Ishikawa (cell line): Measurements from ENCODE around the gene PCDH9.

Experiments used
- CEBPB ChIP-seq: IDR thresholded peaks from 2 replicates; pipeline ENCODE4 v1.6.1; 2012
- CREB1 ChIP-seq: IDR thresholded peaks from 2 replicates; pipeline ENCODE4 v1.6.1; 2012; ENCODE audit warnings: low read depth
- EGR1 ChIP-seq: IDR thresholded peaks from 2 replicates; pipeline ENCODE4 v1.6.1; 2012
- EP300 ChIP-seq: IDR thresholded peaks from 2 replicates; pipeline ENCODE4 v1.6.1; 2012; ENCODE audit warnings: borderline replicate concordance
- FOXM1 ChIP-seq: IDR thresholded peaks from 2 replicates; pipeline ENCODE4 v1.6.1; 2012; ENCODE audit warnings: low read depth, borderline replicate concordance
- NFIC ChIP-seq: IDR thresholded peaks from 2 replicates; pipeline ENCODE4 v1.6.1; 2012
- RAD21 ChIP-seq: IDR thresholded peaks from 2 replicates; pipeline ENCODE4 v1.6.1; 2012; ENCODE audit warnings: low read depth
- TAF1 ChIP-seq: IDR thresholded peaks from 2 replicates; pipeline ENCODE4 v1.6.1; 2012; ENCODE audit warnings: low read depth, mild to moderate bottlenecking
- TCF12 ChIP-seq: IDR thresholded peaks from 2 replicates; pipeline ENCODE4 v1.6.1; 2012; ENCODE audit warnings: low read depth
- TEAD4 ChIP-seq: IDR thresholded peaks from 2 replicates; pipeline ENCODE4 v1.6.1; 2012
- USF1 ChIP-seq: IDR thresholded peaks from 2 replicates; pipeline ENCODE4 v1.6.1; 2012
- YY1 ChIP-seq: IDR thresholded peaks from 2 replicates; pipeline ENCODE4 v1.6.1; 2012; ENCODE audit warnings: low read depth
- ZBTB7A ChIP-seq: IDR thresholded peaks from 2 replicates; pipeline ENCODE4 v1.6.1; 2012; ENCODE audit warnings: low read depth
- TF ChIP-seq, protein P1 (sequence below): IDR thresholded peaks from 2 replicates; pipeline ENCODE4 v1.6.1; 2012
- TF ChIP-seq, protein P2 (sequence below): IDR thresholded peaks from 2 replicates; pipeline ENCODE4 v1.6.1; 2012; ENCODE audit warnings: low read depth, mild to moderate bottlenecking

The PCDH9 gene

GRCh38 chr13:67052550-67053490 lies 177.3 kb downstream of the PCDH9 start:
- no peak for TF ChIP-seq EP300
- no peak for TF ChIP-seq TAF1
- TF ChIP-seq FOXM1, result no peak
- TF ChIP-seq, protein P1, sequence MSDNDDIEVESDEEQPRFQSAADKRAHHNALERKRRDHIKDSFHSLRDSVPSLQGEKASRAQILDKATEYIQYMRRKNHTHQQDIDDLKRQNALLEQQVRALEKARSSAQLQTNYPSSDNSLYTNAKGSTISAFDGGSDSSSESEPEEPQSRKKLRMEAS, result no peak
- no peak for TF ChIP-seq YY1
- TF ChIP-seq, protein P2, sequence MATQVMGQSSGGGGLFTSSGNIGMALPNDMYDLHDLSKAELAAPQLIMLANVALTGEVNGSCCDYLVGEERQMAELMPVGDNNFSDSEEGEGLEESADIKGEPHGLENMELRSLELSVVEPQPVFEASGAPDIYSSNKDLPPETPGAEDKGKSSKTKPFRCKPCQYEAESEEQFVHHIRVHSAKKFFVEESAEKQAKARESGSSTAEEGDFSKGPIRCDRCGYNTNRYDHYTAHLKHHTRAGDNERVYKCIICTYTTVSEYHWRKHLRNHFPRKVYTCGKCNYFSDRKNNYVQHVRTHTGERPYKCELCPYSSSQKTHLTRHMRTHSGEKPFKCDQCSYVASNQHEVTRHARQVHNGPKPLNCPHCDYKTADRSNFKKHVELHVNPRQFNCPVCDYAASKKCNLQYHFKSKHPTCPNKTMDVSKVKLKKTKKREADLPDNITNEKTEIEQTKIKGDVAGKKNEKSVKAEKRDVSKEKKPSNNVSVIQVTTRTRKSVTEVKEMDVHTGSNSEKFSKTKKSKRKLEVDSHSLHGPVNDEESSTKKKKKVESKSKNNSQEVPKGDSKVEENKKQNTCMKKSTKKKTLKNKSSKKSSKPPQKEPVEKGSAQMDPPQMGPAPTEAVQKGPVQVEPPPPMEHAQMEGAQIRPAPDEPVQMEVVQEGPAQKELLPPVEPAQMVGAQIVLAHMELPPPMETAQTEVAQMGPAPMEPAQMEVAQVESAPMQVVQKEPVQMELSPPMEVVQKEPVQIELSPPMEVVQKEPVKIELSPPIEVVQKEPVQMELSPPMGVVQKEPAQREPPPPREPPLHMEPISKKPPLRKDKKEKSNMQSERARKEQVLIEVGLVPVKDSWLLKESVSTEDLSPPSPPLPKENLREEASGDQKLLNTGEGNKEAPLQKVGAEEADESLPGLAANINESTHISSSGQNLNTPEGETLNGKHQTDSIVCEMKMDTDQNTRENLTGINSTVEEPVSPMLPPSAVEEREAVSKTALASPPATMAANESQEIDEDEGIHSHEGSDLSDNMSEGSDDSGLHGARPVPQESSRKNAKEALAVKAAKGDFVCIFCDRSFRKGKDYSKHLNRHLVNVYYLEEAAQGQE, result no peak
- no peak for TF ChIP-seq RAD21
- TF ChIP-seq ZBTB7A, result no peak
- TF ChIP-seq CEBPB, result no peak
- no peak for TF ChIP-seq EGR1
- TF ChIP-seq NFIC, result no peak
- no peak for TF ChIP-seq CREB1
- TF ChIP-seq USF1, result no peak
- TF ChIP-seq TCF12, result no peak

DNA sequence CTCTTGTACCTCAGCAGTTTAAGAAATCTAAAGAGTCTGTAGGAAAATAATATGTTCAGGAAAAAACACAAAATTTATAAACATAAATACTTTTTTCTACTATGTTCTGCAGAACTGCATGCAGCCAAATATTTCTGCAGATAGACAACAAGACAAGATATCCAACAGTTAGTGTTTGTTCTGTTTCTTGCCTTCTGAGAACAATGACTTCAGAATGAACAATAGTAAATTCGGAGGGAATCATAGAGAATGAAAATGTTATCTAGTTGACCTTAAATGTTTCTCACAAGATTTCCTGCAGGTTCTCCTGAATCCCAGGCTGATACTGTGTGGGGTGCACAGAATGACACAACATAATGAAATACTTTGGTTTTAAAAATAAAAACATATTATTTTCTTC lies 180.4 kb downstream of the PCDH9 start:
- TF ChIP-seq, protein P1, result no peak
- TF ChIP-seq, protein P2, result no peak
- TF ChIP-seq CEBPB (no peak), NFIC (no peak), RAD21 (no peak), TCF12 (no peak), EGR1 (no peak), USF1 (no peak), ZBTB7A (no peak), TEAD4 (no peak), FOXM1 (no peak), YY1 (no peak), TAF1 (no peak), CREB1 (no peak), EP300 (no peak)

DNA sequence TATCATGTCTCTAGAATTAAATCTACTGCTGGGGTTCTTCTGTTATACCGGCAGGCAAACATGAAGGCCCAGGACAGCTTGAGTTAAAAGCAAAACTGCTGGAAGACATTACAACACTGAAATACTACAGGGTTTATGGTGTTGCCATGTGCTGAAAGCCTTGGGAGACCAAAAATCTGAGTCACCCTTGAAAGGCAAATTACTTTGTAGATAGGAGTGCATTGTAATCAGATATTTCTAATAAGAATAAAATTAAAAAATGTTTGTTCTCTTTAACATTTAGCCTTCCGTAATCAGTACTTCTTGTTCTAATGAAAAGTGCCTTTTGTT lies 181.3 kb downstream of the PCDH9 start:
- TF ChIP-seq YY1 (no peak), TEAD4 (no peak)

DNA sequence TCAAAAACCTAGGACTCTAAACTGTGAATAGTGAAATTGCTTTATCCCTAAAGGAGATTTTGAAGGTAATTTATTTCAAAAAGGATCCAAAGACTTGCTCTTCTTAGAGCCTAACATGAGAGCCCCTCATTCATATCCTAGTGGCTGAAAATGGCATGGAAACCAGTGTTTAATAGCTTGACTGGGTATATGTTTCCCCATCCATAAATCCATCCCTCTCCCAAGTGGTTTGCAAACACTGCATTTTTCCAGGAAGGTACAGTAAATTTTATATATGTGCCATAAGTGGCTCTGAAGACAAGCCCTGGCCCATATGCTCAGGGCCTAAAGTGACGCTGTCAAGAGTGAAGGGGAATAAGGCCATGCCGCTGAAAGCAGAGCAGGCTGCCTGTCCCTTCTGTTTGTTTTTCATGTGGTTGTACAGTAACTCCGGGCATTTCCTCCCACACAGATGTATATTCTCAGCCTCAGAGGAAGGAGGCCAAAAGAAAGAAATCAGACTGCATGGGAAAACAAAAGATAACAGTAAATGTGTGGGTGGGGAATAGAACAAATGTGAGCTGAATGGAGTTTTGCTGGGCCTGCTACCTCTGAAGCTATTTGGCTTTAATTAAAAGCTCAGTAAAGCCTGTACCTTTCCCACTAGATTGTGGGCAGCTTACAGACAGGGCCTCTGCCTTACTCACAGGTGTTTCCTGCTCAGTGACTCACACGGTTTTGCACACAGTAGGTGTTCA lies 181.9 kb downstream of the PCDH9 start:
- TF ChIP-seq TCF12 (no peak), EGR1 (no peak), NFIC (no peak), ZBTB7A (no peak)
- TF ChIP-seq, protein P1, result no peak

DNA sequence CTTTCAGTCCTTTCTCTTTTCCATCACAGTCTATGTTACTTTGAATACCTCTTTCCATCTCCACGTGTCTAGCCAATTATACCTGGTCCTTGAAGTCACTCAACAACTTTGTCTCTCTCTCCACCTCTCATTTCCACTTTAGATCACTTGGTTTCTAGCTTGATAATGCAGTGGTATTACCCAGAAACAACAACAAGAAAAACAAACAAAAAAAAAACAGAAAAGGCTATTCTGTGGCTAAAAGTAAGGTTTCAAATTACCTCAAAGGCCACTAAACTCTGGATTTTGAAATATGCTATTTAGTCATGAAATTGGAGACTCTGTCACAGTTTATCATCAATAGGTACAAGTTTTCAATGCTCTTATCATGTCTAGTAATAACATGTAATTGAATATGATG lies 184.8 kb downstream of the PCDH9 start:
- TF ChIP-seq, protein P1, result 0 out of 2 replicates have a peak, but pooled peaks have one; percentile 12
- TF ChIP-seq EP300 (no peak), USF1 (no peak), TCF12 (no peak), CREB1 (no peak), FOXM1 (no peak), TAF1 (no peak), CEBPB (no peak)
